T-helper 17 cell (primary cell): ENCODE results near the gene SLC22A15. TPM values are rescaled to one million over a fixed set of nuclear protein-coding genes. Genes with fewer than 3 reads are reported as not detected.
"Not testable (repeated sequence)": the region's sequence is repeated elsewhere in the genome, so short reads cannot be mapped to it uniquely, and the experiment has no call there.

Source experiments
- ATAC-seq: fragments of 150-1000 bp; cut with Tn5 transposase; 2 replicates; pipeline ENCODE4 v1.10.0; 2021; ENCODE audit warnings: mild to moderate bottlenecking, moderate library complexity
- DNase-seq, 3 donors: peaks; one replicate each; pipeline versions ENCODE4 v3.0.0 to v3.0.0-alpha.2; 2020 to 2021
- H3K9me3 ChIP-seq: one replicate; pipeline ENCODE4 v1.7.0; 2013; ENCODE audit warnings: low read length, mild to moderate bottlenecking; ENCODE audit not compliant: control insufficient read depth, poor library complexity, severe bottlenecking
- H3K27ac Mint-ChIP-seq: one replicate; pipeline ENCODE4 v1.8.0; 2022; ENCODE audit warnings: mild to moderate bottlenecking, moderate library complexity, mixed read lengths
- H3K27me3 Mint-ChIP-seq: one replicate; pipeline ENCODE4 v1.8.0; 2022; ENCODE audit warnings: mixed read lengths
- H3K36me3 Mint-ChIP-seq: one replicate; pipeline ENCODE4 v1.8.0; 2022; ENCODE audit warnings: low read depth, mixed read lengths
- H3K4me1 Mint-ChIP-seq: one replicate; pipeline ENCODE4 v1.8.0; 2022; ENCODE audit warnings: mild to moderate bottlenecking, mixed read lengths
- H3K4me3 Mint-ChIP-seq: one replicate; pipeline ENCODE4 v1.8.0; 2022; ENCODE audit warnings: mild to moderate bottlenecking, moderate library complexity, mixed read lengths
- total RNA-seq, 4 donors: library from RNA in 2 of 4; stranded (reverse) in 2 of 4; gene quantifications; one replicate each; pipeline ENCODE4 v1.2.3 and lab custom pipeline; 2022 to 2026

Gene SLC22A15
- total RNA-seq, 2 donors from 2014 or later = 0.68 to 2.3 TPM

DNA sequence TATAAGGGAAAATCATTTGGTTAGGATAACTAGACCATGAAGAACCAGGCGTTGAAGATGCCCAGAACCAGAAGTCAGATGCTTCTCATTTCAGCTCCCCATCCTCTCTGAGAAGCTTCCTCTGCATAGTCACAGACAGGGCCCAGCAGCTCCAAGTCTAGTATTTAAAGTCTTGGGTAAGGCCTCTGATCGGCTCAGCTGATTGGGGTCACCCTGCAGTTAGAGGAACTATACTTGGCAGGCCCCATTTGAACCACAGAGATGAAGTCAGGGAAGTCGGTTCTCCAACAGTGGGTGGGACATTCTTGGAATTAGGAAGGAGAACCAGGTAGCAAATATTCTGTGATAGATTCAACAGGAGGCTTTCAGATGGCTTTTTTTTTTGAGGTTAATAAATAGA is 48.3 kb downstream of the SLC22A15 start:
- no peak for ATAC-seq

DNA sequence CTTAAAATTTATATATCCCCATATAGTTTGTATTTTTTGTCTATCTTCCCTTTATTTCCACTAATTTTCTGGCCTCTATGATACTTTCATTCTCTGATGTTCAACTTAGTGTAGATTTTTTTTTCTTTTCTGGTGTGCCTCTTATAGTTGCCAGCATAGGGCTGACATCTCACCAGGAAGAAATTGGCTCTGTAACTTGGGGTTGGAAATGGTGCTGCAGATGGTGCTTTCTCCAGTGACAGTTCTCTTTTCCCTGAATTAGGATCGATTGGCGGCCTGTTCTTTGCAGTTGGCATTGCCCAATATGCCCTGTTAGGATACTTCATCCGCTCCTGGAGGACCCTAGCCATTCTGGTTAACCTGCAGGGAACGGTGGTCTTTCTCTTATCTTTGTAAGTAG is 50.3 kb downstream of the SLC22A15 start:
- Mint-ChIP-seq H3K36me3 (peaks cover 6% of the 10 kb centered on the region), H3K4me1 (peaks cover 3% of the 10 kb centered on the region), H3K27me3 (peaks cover 9% of the 10 kb centered on the region), H3K4me3 (no peak overlapping the region), H3K27ac (no peak overlapping the region)
- H3K9me3 ChIP-seq = no peaks in the 10 kb centered on the region
- ATAC-seq (no peak), DNase-seq (no peak)

More for the DNA sequence above, 48.3 kb downstream of the SLC22A15 start:
- Mint-ChIP-seq H3K4me3 (no peak overlapping the region), H3K4me1 (peaks cover 6% of the 10 kb centered on the region), H3K27ac (no peak overlapping the region), H3K27me3 (peaks cover 11% of the 10 kb centered on the region), H3K36me3 (peaks cover 6% of the 10 kb centered on the region)
- no peak for DNase-seq
- no peaks in the 10 kb centered on the region for H3K9me3 ChIP-seq

DNA sequence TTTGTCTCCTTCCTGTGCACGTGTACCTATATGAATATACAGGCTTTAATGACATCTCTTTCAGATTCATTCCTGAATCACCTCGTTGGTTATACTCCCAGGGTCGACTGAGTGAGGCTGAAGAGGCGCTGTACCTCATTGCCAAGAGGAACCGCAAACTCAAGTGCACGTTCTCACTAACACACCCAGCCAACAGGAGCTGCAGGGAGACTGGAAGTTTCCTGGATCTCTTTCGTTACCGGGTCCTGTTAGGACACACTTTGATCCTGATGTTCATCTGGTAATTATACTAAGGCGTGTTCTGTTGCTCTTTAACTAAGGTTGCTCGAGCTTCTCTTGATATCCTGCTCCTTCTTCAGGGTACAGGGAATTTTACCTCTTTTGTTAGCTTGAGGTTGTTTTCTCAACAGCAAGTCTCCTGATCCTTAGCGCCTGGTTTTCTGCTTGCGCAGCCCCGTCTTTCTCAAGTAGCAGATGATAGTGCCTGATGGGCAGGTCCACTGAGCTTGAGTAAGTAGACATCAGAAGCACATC is 55.1 kb downstream of the SLC22A15 start:
- DNase-seq (no peak), ATAC-seq (no peak)
- Mint-ChIP-seq H3K4me1 (no peaks in the 10 kb centered on the region), H3K27me3 (no peaks in the 10 kb centered on the region), H3K27ac (no peak overlapping the region), H3K36me3 (peaks cover 5% of the 10 kb centered on the region), H3K4me3 (no peak overlapping the region)
- H3K9me3 ChIP-seq = no peaks in the 10 kb centered on the region

DNA sequence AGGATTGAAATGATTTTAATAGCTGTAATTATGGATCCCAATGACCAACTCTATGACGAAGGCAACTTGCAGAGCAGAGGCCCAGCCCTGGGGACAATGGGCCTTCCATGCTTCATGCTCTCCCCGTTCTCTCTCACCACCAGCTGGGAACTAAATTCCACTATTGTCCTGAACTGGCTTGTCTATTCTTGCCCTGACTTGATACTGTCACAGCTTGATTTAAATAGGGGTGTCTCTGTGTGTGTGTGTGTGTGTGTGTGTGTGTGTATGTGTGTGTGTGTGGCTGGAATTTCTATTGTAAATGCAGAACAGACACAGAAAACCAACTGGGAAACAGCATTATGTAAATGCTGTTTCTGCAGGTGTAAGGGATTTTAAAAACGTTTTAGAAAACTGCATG is 57.0 kb downstream of the SLC22A15 start:
- H3K9me3 ChIP-seq = no peaks in the 10 kb centered on the region
- peaks cover 10% of the 10 kb centered on the region for H3K36me3 Mint-ChIP-seq
- peaks cover 10% of the 10 kb centered on the region for H3K27me3 Mint-ChIP-seq
- ATAC-seq (no peak), DNase-seq (no peak)
- H3K27ac Mint-ChIP-seq = no peak overlapping the region
- H3K4me1 Mint-ChIP-seq = no peaks in the 10 kb centered on the region
- H3K4me3 Mint-ChIP-seq = no peak overlapping the region

DNA sequence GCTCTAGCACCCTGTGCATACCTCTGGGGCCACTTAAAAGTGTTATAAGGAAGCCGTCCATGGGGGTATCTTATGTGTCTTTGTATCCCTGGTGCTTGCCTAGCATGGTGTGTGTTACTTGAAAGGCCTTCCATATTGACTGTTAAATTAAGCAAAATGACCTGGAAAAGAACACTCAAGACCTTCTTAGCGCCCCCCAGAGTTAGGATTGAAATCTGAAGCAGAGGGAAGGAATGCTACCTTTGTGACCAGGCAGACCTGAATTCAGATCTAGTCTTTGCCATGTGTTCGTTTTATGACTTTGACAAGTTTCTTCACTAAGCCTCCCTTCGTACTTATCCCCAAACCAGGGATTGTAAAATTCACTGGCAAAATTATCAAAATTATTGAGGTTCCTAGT is 59.9 kb downstream of the SLC22A15 start:
- no peak overlapping the region for H3K27ac Mint-ChIP-seq
- H3K4me1 Mint-ChIP-seq = no peaks in the 10 kb centered on the region
- H3K9me3 ChIP-seq = no peaks in the 10 kb centered on the region
- no peak for DNase-seq
- no peak for ATAC-seq
- peaks cover 18% of the 10 kb centered on the region for H3K27me3 Mint-ChIP-seq
- no peak overlapping the region for H3K4me3 Mint-ChIP-seq
- peaks cover 12% of the 10 kb centered on the region for H3K36me3 Mint-ChIP-seq

DNA sequence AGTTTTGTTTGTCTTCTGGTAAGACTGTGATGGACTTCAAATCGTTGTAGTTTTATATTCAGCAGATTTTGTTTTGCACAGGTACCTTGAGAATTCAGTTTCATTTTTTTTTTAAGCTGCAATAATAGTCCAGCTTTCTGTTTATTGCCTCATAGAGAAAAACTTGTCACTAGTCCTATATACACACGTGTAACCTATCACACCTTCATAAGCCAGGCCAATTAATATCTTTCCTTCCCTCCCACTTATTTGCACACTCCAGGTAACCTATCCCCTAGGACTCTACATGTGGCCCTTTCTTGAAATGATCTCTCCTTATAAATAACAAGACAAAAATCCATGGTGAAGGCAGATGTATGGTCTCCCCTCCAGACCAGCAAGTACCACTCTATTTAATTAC is 62.4 kb downstream of the SLC22A15 start:
- Mint-ChIP-seq H3K27me3 (peaks cover 26% of the 10 kb centered on the region), H3K4me3 (no peak overlapping the region), H3K27ac (no peak overlapping the region), H3K4me1 (no peaks in the 10 kb centered on the region), H3K36me3 (peaks cover 15% of the 10 kb centered on the region)
- H3K9me3 ChIP-seq = no peaks in the 10 kb centered on the region
- no peak for ATAC-seq
- no peak for DNase-seq

DNA sequence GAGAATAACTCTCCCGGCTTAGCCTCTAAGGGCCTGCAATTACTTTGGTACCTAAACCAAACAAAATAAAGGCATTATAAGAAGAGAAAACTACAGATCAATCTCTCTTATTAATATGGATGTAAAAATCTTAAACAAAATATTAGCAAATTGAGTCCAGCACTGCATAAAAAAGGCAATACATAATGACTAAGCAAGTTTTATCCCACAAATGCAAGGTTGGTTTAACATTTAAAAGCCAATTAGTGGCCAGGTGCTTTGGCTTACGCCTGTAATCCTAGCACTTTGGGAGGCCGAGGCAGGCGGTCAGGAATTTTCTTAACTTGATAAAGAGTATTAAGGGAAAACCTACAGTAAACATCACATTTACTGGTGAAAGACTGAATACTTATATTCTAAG is 67.8 kb downstream of the SLC22A15 start:
- H3K36me3 Mint-ChIP-seq = peaks cover 3% of the 10 kb centered on the region

DNA sequence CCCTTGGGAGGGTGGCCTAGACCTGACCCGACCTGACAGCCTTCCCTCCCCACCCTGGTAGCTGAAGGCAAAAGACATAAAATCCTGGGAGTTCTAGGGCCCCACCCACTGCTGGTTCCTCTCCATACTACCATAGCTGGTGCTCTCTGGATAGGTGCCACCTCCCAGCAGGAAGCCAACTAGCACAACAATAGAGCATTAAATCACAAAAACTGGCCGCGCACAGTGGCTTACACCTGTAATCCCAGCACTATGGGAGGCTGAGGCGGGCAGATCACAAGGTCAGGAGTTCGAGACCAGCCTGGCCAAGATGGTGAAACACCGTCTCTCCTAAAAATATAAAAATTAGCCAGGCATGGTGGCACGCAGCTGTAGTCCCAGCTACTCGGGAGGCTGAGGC is 70.6 kb downstream of the SLC22A15 start:
- DNase-seq, H3K9me3 ChIP-seq, H3K4me1 Mint-ChIP-seq, H3K36me3 Mint-ChIP-seq, H3K4me3 Mint-ChIP-seq, H3K27me3 Mint-ChIP-seq, ATAC-seq, H3K27ac Mint-ChIP-seq: not testable (repeated sequence)

More for the DNA sequence above, 67.8 kb downstream of the SLC22A15 start:
- no peaks in the 10 kb centered on the region for H3K9me3 ChIP-seq
- DNase-seq = no peak
- ATAC-seq = no peak
- Mint-ChIP-seq H3K27me3 (peaks cover 9% of the 10 kb centered on the region), H3K4me1 (no peaks in the 10 kb centered on the region), H3K27ac (no peak overlapping the region), H3K4me3 (no peak overlapping the region)

DNA sequence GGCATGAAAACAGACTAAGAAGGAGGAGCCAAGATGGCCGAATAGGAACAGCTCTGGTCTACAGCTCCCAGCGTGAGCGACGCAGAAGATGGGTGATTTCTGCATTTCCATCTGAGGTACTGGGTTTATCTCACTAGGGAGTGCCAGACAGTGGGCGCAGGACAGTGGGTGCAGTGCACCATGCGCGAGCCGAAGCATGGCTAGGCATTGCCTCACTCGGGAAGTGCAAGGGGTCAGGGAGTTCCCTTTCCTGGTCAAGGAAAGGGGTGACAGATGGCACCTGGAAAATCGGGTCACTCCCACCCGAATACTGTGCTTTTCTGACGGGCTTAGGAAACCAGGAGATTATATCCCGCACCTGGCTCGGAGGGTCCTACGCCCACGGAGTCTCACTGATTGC is 75.6 kb downstream of the SLC22A15 start:
- not testable (repeated sequence) for H3K4me1 Mint-ChIP-seq

DNA sequence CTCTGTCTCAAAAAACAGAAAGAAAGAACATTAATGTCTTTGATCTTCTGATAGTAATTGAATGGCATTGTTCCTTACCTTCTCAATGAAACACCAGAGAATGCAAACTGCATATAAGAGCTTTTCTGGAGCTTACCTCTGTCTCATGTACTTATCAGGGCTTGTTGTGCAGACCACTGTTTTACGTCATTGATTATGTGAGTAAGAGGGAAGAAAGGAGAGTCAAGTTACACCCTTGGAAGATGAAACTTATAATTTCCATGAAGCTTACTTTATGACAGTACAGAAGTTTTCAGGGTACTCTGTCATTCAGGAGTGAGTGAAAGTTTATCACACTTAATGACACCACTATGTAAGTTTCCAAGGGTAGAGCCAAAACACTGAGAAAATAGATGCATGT is 85.9 kb downstream of the SLC22A15 start:
- Mint-ChIP-seq H3K4me1 (no peaks in the 10 kb centered on the region), H3K27ac (no peak overlapping the region), H3K36me3 (peaks cover 2% of the 10 kb centered on the region), H3K4me3 (no peak overlapping the region), H3K27me3 (peaks cover 6% of the 10 kb centered on the region)
- ATAC-seq (no peak), DNase-seq (no peak)
- no peaks in the 10 kb centered on the region for H3K9me3 ChIP-seq

More for the DNA sequence above, 75.6 kb downstream of the SLC22A15 start:
- H3K27ac Mint-ChIP-seq, H3K27me3 Mint-ChIP-seq, H3K36me3 Mint-ChIP-seq, ATAC-seq, DNase-seq, H3K9me3 ChIP-seq, H3K4me3 Mint-ChIP-seq: not testable (repeated sequence)

DNA sequence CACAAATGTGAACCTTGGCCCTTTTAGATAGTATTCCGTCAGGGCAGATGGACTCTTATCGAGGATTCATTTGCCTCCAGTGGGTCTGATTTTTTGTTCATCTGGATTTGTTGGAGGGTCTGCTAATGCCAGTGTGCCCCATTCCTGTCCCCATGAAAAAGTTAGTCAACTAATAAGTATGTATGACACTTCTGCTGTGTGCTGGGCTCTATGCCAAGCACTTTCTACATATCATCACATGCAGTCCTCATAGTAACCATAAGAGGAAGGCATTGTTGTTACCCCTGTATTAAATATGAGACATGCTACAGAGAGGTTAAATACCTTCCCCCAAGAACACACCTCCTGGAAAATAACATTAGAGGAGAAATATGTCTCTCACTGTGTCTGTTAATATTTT is 88.3 kb downstream of the SLC22A15 start:
- H3K27me3 Mint-ChIP-seq = peaks cover 6% of the 10 kb centered on the region

DNA sequence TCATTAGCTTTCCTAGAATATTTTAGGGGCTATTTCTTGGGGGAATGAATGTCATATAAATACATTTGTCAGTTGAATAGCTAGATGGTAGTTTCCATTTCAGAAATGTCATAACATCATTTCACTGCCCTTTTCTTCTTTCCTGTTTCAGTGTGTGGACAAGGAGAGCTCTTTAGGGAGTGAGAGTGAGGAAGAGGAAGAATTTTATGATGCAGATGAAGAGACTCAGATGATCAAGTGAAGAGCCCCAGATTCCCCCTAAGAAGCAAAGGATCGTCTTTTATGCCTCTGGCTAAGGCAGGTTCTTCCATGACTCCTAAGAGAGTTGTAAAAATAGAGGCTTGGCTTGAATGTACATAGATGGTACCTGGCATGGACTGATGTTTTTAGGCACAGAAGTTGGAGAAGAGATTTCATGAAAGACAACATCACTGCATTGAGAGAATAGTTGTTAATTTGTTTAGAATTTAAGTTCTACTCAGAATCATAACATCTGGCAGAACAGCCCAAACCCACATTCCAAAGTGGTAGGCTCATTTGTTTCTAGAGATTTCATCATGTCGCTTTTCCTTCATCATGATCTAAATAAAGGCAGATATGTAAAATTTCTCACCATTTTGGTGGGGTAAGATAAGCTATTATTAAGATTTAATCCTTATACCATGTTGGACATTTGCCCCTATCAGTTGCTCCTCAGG is 90.7 kb downstream of the SLC22A15 start:
- H3K9me3 ChIP-seq = no peaks in the 10 kb centered on the region
- H3K36me3 Mint-ChIP-seq = peaks cover 2% of the 10 kb centered on the region
- H3K27me3 Mint-ChIP-seq = peaks cover 6% of the 10 kb centered on the region
- H3K4me1 Mint-ChIP-seq = no peaks in the 10 kb centered on the region
- ATAC-seq = no peak
- no peak for DNase-seq
- no peak overlapping the region for H3K4me3 Mint-ChIP-seq
- no peak overlapping the region for H3K27ac Mint-ChIP-seq

More for the DNA sequence above, 88.3 kb downstream of the SLC22A15 start:
- no peaks in the 10 kb centered on the region for H3K9me3 ChIP-seq
- H3K36me3 Mint-ChIP-seq = peaks cover 2% of the 10 kb centered on the region
- DNase-seq (no peak), ATAC-seq (no peak)
- no peaks in the 10 kb centered on the region for H3K4me1 Mint-ChIP-seq
- H3K4me3 Mint-ChIP-seq = no peak overlapping the region
- no peak overlapping the region for H3K27ac Mint-ChIP-seq

DNA sequence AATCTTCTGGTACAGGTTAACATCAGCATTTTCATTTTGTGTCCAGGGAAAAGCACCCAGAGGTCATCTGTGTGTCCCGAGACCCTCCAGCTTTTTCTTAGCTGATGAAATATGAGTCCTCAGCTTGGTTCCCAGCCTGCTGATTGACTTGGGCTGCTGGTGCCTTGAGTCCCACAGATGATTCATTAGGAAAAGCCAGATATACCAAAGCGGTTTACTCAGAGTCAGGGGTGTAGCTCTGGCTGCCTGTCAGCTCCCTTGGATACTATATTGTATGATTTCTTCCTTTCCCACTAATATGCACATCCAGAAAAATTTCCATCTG is 91.2 kb downstream of the SLC22A15 start:
- no peak overlapping the region for H3K4me3 Mint-ChIP-seq
- no peak for DNase-seq
- no peaks in the 10 kb centered on the region for H3K4me1 Mint-ChIP-seq
- peaks cover 2% of the 10 kb centered on the region for H3K36me3 Mint-ChIP-seq
- peaks cover 6% of the 10 kb centered on the region for H3K27me3 Mint-ChIP-seq
- no peak overlapping the region for H3K27ac Mint-ChIP-seq
- no peak for ATAC-seq
- H3K9me3 ChIP-seq = no peaks in the 10 kb centered on the region

DNA sequence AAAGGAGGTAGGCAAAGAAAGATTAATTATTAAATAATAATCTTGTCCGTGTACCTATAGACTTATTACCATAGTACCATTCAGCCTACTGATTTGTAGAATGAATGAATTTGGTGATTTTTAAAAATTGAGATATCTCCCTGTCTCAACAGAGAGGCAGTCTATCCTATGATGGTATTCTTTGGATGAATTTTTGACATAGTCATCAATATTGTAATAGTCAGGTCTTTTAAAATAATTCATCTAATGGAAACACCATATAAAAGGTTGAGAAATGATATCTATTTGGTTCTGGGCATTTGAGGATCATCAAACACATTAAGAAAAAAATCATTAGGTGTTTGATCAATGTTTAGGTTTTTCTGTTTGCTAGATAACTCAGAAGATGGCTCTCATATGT is 99.3 kb downstream of the SLC22A15 start:
- Mint-ChIP-seq H3K27ac (no peak overlapping the region), H3K4me3 (no peak overlapping the region), H3K36me3 (no peaks in the 10 kb centered on the region), H3K27me3 (peaks cover 6% of the 10 kb centered on the region), H3K4me1 (no peaks in the 10 kb centered on the region)
- DNase-seq = no peak
- no peak for ATAC-seq
- no peaks in the 10 kb centered on the region for H3K9me3 ChIP-seq
